Omental fat pad (tissue), 4 donors: ENCODE data around the gene LIAS. TPM values are rescaled to one million over a fixed set of nuclear protein-coding genes. Genes with fewer than 3 reads are reported as not detected.
"Not testable (repeated sequence)": the region's sequence is repeated elsewhere in the genome, so short reads cannot be mapped to it uniquely, and the experiment has no call there.

Experiments
- ATAC-seq: fragments of 150-250 bp; one replicate; pipeline ENCODE4 v1.9.1; 2016; ENCODE audit warnings: mild to moderate bottlenecking, moderate library complexity; ENCODE audit not compliant: low FRiP score
- DNase-seq: peaks from one replicate; pipeline ENCODE4 v3.0.0-alpha.2; 2019; ENCODE audit warnings: low spot score
- CTCF ChIP-seq, 3 donors: fragments of 450-650 bp; IDR thresholded peaks; one replicate each; pipeline ENCODE4 v1.5.1; 2016 to 2017; ENCODE audit warnings: antibody characterized with exemption in 3 of 3, mild to moderate bottlenecking in 3 of 3, moderate library complexity in 2 of 3
- total RNA-seq, 4 donors: library from RNA; depleted of rRNA; stranded (reverse); fragments of >200 nt; gene quantifications; one replicate each; pipeline ENCODE4 v1.1.0, GENCODE V29; 2016

The LIAS gene
- total RNA-seq, 4 donors from 2014 or later: 5.2 to 25.2 (median 10.4) TPM

GRCh38 chr4:39498727-39499020 is 39.8 kb downstream of the LIAS start:
- ATAC-seq (no peak), DNase-seq (no peak)
- no peak for TF ChIP-seq CTCF (IDR thresholded peaks at IDR 0.05)

- TF ChIP-seq CTCF (IDR thresholded peaks at IDR 0.05): no peak
- peak; percentile 73 for ATAC-seq
Observed at GRCh38 chr4:39502019-39502663, 43.3 kb downstream of the LIAS start.

GRCh38 chr4:39502664-39503035 is 43.8 kb downstream of the LIAS start:
- ATAC-seq, DNase-seq: not testable (repeated sequence)

More at GRCh38 chr4:39502019-39502663, 43.3 kb downstream of the LIAS start:
- DNase-seq: no peak

- no peak for ATAC-seq
- no peak for TF ChIP-seq CTCF (IDR thresholded peaks at IDR 0.05)
- DNase-seq: no peak
Observed at GRCh38 chr4:39504538-39504937, 45.7 kb downstream of the LIAS start.

- DNase-seq: no peak
- no peak for TF ChIP-seq CTCF (IDR thresholded peaks at IDR 0.05)
- ATAC-seq: peak; percentile 14
Observed at GRCh38 chr4:39505581-39505980, 46.7 kb downstream of the LIAS start.

GRCh38 chr4:39510348-39510929 is 51.6 kb downstream of the LIAS start:
- no peak for ATAC-seq
- TF ChIP-seq CTCF (IDR thresholded peaks at IDR 0.05): no peak
- no peak for DNase-seq

GRCh38 chr4:39514266-39514665 is 55.4 kb downstream of the LIAS start:
- not testable (repeated sequence) for DNase-seq, ATAC-seq

GRCh38 chr4:39514888-39515401 is 56.1 kb downstream of the LIAS start:
- ATAC-seq (peak; percentile 29), DNase-seq (no peak)
- TF ChIP-seq CTCF (IDR thresholded peaks at IDR 0.05): no peak

GRCh38 chr4:39515669-39516401 is 57.0 kb downstream of the LIAS start:
- ATAC-seq, DNase-seq: not testable (repeated sequence)
